GM18951 (cell line): Measurements from ENCODE around the gene ITGA5.

Experiments
- POLR2A ChIP-seq: IDR thresholded peaks from 4 replicates; pipeline ENCODE4 v1.6.1; 2011; ENCODE audit warnings: mild to moderate bottlenecking; ENCODE audit not compliant: insufficient read length, insufficient read depth; ENCODE audit errors: extremely low read depth
- in situ Hi-C: fragments of 300-500 bp; cut with MboI; formaldehyde crosslinking; loops from one replicate; pipeline ENCODE4 v1.12.0; 2022; ENCODE audit warnings: low sequenced_read_pairs, mixed read lengths, inconsistent platforms; ENCODE audit not compliant: unreplicated experiment

Gene ITGA5

GRCh38 chr12:54419088-54419887 is at the start of gene ITGA5:
TSS of gene ITGA5 (minus strand) at chr12:54419266. CDS start at chr12:54419198, 68 bp downstream.
- in situ Hi-C loops, result no loop called here
- TF ChIP-seq POLR2A, result no peak

- TF ChIP-seq POLR2A, result no peak
- in situ Hi-C loops, result no loop called here
Observed at GRCh38 chr12:54465857-54466523, 46.9 kb upstream of the ITGA5 start.

- in situ Hi-C loops, result no loop called here
- TF ChIP-seq POLR2A, result no peak
Observed at GRCh38 chr12:54463484-54463883, 44.4 kb upstream of the ITGA5 start.

- no peak for TF ChIP-seq POLR2A
- in situ Hi-C loops, result no loop called here
Observed at GRCh38 chr12:54463034-54463433, 44.0 kb upstream of the ITGA5 start.

GRCh38 chr12:54460317-54460923 is 41.4 kb upstream of the ITGA5 start:
- no peak for TF ChIP-seq POLR2A
- in situ Hi-C loops, result no loop called here

- in situ Hi-C loops, result no loop called here
- no peak for TF ChIP-seq POLR2A
Observed at GRCh38 chr12:54459355-54459754, 40.3 kb upstream of the ITGA5 start.

GRCh38 chr12:54455760-54456469 is 36.8 kb upstream of the ITGA5 start:
- no peak for TF ChIP-seq POLR2A
- in situ Hi-C loops, result no loop called here

- in situ Hi-C loops, result no loop called here
- TF ChIP-seq POLR2A, result no peak
Observed at GRCh38 chr12:54452628-54453027, 33.6 kb upstream of the ITGA5 start.

GRCh38 chr12:54448344-54448743 is 29.3 kb upstream of the ITGA5 start:
- no peak for TF ChIP-seq POLR2A
- in situ Hi-C loops, result no loop called here

GRCh38 chr12:54447917-54448316 is 28.9 kb upstream of the ITGA5 start:
- TF ChIP-seq POLR2A, result no peak
- in situ Hi-C loops, result no loop called here

GRCh38 chr12:54444206-54444605 is 25.1 kb upstream of the ITGA5 start:
- in situ Hi-C loops, result loop anchor here (5.0 kb wide), 1 partner anchor 47 kb away; no protein-coding TSS in a partner anchor
- no peak for TF ChIP-seq POLR2A

- in situ Hi-C loops, result loop anchor here (5.0 kb wide), 1 partner anchor 46 kb away; no protein-coding TSS in a partner anchor
- no peak for TF ChIP-seq POLR2A
Observed at GRCh38 chr12:54443446-54443845, 24.4 kb upstream of the ITGA5 start.

GRCh38 chr12:54442961-54443360 is 23.9 kb upstream of the ITGA5 start:
- in situ Hi-C loops, result loop anchor here (5.0 kb wide), 1 partner anchor 46 kb away; no protein-coding TSS in a partner anchor
- TF ChIP-seq POLR2A, result no peak
